Liver (tissue), 3 donors: ENCODE data around the gene EML5.

Experiments
- CTCF ChIP-seq: fragments of 150-350 bp; IDR thresholded peaks from 2 replicates; pipeline ENCODE4 v1.5.1; 2017; ENCODE audit warnings: improper control_type of control experiment, low read depth, low read length; ENCODE audit not compliant: missing input control
- NR2F2 ChIP-seq: IDR thresholded peaks from 2 replicates; pipeline ENCODE4 v1.6.1; 2016; ENCODE audit warnings: antibody characterized with exemption
- RXRA ChIP-seq, 2 donors: IDR thresholded peaks; 2 replicates each; pipeline ENCODE4 v1.6.1; 2017 to 2018; ENCODE audit warnings: antibody characterized with exemption in 2 of 2, mild to moderate bottlenecking in 1 of 2
- TAF1 ChIP-seq: conservative IDR thresholded peaks from 2 replicates; pipeline ENCODE4 v1.6.1; 2016; ENCODE audit warnings: antibody characterized with exemption, mild to moderate bottlenecking
- YY1 ChIP-seq: IDR thresholded peaks from 2 replicates; pipeline ENCODE4 v1.6.1; 2016; ENCODE audit warnings: antibody characterized with exemption, mild to moderate bottlenecking
- donor health status: healthy.
- donor health status: healthy.

- no peak for TF ChIP-seq NR2F2
- TF ChIP-seq CTCF: no peak
- TF ChIP-seq TAF1: no peak
- no peak for TF ChIP-seq YY1
- TF ChIP-seq RXRA (IDR thresholded peaks at IDR 0.05): no peak
These were observed 38.9 kb downstream of the EML5 start for GRCh38 chr14:88753873-88754272.
